Stomach smooth muscle (tissue), 2 donors: ENCODE measurements around the gene ENPP6.
A peak's percentile ranks its signal among the peaks of the same experiment; 100 is the strongest.

Experiments used
- H3K27ac ChIP-seq: one replicate; pipeline ENCODE4 v1.7.0; 2013; ENCODE audit warnings: mild to moderate bottlenecking, low read length, inconsistent platforms
- H3K27me3 ChIP-seq, 2 donors: one replicate each; pipeline ENCODE4 v1.7.0; 2013; ENCODE audit warnings: low read length in 2 of 2; ENCODE audit not compliant: insufficient read depth in 2 of 2, control insufficient read depth in 1 of 2
- H3K36me3 ChIP-seq, 2 donors: one replicate each; pipeline ENCODE4 v1.7.0; 2013; ENCODE audit warnings: low read length in 2 of 2; ENCODE audit not compliant: control insufficient read depth in 2 of 2, insufficient read depth in 2 of 2
- H3K4me1 ChIP-seq: one replicate; pipeline ENCODE4 v1.7.0; 2013; ENCODE audit warnings: low read length; ENCODE audit not compliant: control insufficient read depth, insufficient read depth
- H3K4me3 ChIP-seq, 2 donors: one replicate each; pipeline ENCODE4 v1.7.0; 2013; ENCODE audit warnings: low read length in 2 of 2
- H3K9ac ChIP-seq, 2 donors: one replicate each; pipeline ENCODE4 v1.7.0; 2013; ENCODE audit warnings: low read length in 2 of 2, mild to moderate bottlenecking in 1 of 2
- H3K9me3 ChIP-seq, 2 donors: one replicate each; pipeline ENCODE4 v1.7.0; 2013; ENCODE audit warnings: low read length in 2 of 2; ENCODE audit not compliant: control insufficient read depth in 2 of 2
- donor health status: healthy.
- donor health status: Pancreatic carcinoma.

The ENPP6 gene

GRCh38 chr4:184094532-184095159, 123.0 kb downstream of the ENPP6 start:
- no peak overlapping the region for H3K4me3 ChIP-seq
- no peaks in the 10 kb centered on the region for H3K36me3 ChIP-seq
- H3K27me3 ChIP-seq: peaks cover 0 to 5% of the 10 kb centered on the region in 2 donors
- no peak overlapping the region for H3K9ac ChIP-seq
- no peaks in the 10 kb centered on the region for H3K9me3 ChIP-seq
- no peak overlapping the region for H3K27ac ChIP-seq
- peaks cover 8% of the 10 kb centered on the region for H3K4me1 ChIP-seq

- no peak overlapping the region for H3K27ac ChIP-seq
- H3K9ac ChIP-seq: no peak overlapping the region
- H3K36me3 ChIP-seq: no peaks in the 10 kb centered on the region
- H3K27me3 ChIP-seq: no peaks in the 10 kb centered on the region
- H3K4me3 ChIP-seq: no peak overlapping the region
- peaks cover 4% of the 10 kb centered on the region for H3K4me1 ChIP-seq
- H3K9me3 ChIP-seq: no peaks in the 10 kb centered on the region
Observed at GRCh38 chr4:184091986-184092385, 125.7 kb downstream of the ENPP6 start.

DNA sequence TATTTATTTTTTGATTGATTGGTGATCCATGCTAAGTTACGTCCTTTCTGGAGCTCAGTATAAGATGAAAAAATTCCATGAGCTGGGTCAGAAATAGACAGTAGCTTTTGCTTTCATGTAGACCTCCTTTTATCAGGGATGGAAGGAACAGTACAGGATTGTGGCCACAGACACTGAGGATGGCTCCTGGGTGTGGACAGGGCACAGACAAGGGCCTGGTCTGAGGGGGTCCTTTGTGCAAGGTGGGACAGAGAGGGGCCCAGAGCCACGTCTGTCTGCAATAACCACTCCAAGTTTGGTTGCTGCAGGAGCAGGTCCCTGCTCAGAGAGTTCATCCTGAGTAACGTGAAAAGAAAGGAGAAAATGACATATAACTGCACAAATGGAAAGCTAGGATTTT, 127.1 kb downstream of the ENPP6 start:
- no peak overlapping the region for H3K4me3 ChIP-seq
- H3K36me3 ChIP-seq: no peaks in the 10 kb centered on the region
- H3K9ac ChIP-seq: no peak overlapping the region
- H3K4me1 ChIP-seq: no peaks in the 10 kb centered on the region
- H3K9me3 ChIP-seq: no peaks in the 10 kb centered on the region
- no peak overlapping the region for H3K27ac ChIP-seq
- H3K27me3 ChIP-seq: no peaks in the 10 kb centered on the region

DNA sequence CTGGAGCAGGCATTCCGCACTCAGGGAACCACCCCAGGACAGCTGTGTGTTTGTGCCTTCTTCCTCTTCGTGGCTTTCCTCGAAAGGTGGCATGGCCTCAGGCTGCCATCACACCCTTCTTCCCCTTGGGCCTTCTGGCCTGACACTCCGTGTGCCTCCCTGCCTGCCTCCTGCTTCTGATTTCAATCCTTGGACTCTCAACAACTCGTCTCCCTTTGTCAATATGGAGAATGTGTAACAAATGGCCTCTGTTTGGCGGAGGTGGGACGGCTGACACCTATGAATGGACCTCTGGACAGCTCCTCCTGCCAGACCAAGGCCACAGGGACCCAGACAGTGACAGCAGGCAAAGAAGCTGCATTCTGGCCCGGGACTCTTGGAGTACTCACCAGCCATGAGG, 137.0 kb downstream of the ENPP6 start:
- Histone ChIP-seq H3K9ac (no peak overlapping the region), H3K36me3 (no peaks in the 10 kb centered on the region), H3K27ac (no peak overlapping the region), H3K4me1 (no peaks in the 10 kb centered on the region), H3K4me3 (no peak overlapping the region), H3K27me3 (no peaks in the 10 kb centered on the region), H3K9me3 (no peaks in the 10 kb centered on the region)

DNA sequence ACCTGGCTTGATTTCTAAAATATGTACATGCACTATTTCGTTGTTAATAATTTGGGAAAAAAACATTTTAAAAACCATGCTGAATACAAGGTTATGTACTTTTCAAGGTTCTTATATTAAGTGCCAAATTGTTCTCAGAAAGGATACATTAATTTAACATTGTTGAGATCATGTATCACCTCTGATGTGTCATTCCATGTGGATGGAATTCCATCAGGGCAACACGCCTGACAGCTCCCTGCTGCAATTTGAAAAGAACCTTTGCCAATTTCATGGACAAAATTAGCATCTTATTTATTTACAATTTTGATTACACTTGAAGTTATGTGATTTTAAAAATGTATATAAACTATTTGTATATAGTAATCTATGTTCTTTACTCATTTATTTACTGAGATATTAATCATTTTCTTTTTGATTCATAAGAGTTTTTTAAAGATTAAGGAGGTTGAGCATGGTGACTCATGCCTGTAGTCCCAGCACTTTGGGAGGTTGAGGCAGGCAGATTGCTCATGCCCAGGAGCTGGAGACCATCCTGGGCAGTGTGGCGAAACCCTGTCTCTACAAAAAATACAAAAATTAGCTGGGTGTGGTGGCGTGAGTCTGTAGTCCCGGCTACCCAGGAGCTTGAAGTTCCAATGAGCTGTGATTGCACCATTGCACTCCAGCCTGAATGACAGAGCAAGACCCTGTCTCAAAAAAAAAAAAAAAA, 142.8 kb downstream of the ENPP6 start:
- Histone ChIP-seq H3K4me3 (no peak overlapping the region), H3K9me3 (peaks cover 6 to 15% of the 10 kb centered on the region in 2 donors), H3K4me1 (no peaks in the 10 kb centered on the region), H3K27me3 (no peaks in the 10 kb centered on the region), H3K36me3 (no peaks in the 10 kb centered on the region), H3K27ac (no peak overlapping the region), H3K9ac (no peak overlapping the region)

GRCh38 chr4:184067931-184068554, 149.6 kb downstream of the ENPP6 start:
- Histone ChIP-seq H3K9me3 (peaks cover 6 to 13% of the 10 kb centered on the region in 2 donors), H3K36me3 (no peaks in the 10 kb centered on the region), H3K27ac (no peak overlapping the region), H3K27me3 (peaks cover 2% of the 10 kb centered on the region in 2 donors), H3K4me3 (peak overlapping the region in 1 of 2 donors; percentile 44), H3K9ac (no peak overlapping the region), H3K4me1 (peaks cover 6% of the 10 kb centered on the region)

- H3K27me3 ChIP-seq: peaks cover 2% of the 10 kb centered on the region in 2 donors
- H3K9ac ChIP-seq: no peak overlapping the region
- H3K4me3 ChIP-seq: no peak overlapping the region
- peaks cover 0 to 6% of the 10 kb centered on the region in 2 donors for H3K9me3 ChIP-seq
- no peaks in the 10 kb centered on the region for H3K36me3 ChIP-seq
- H3K4me1 ChIP-seq: peaks cover 6% of the 10 kb centered on the region
- H3K27ac ChIP-seq: no peak overlapping the region
Observed at GRCh38 chr4:184066584-184067300, 150.9 kb downstream of the ENPP6 start.

DNA sequence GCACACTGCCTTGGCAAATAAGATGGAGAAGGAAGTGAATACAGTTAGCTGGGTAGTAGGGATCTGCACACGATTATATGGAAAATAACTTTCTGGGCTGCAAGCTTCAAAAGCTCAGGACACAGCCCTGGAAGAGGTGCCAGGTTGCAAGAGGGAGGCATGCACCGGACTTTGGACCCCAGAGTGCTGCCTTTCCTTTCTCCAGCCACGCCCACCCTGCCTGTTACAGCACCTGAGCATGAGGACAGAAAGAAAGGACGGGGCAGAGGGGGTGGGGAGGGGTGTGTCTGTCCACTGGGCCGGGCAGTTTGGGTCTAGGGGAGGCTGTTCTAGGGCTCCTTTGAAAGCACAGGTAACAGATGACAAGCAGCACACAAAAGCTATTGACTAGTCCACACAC, 152.8 kb downstream of the ENPP6 start:
- Histone ChIP-seq H3K4me3 (no peak overlapping the region), H3K36me3 (no peaks in the 10 kb centered on the region), H3K4me1 (peaks cover 6% of the 10 kb centered on the region), H3K9ac (no peak overlapping the region), H3K27ac (no peak overlapping the region), H3K9me3 (peaks cover 0 to 2% of the 10 kb centered on the region in 2 donors), H3K27me3 (peaks cover 2% of the 10 kb centered on the region in 2 donors)

- no peaks in the 10 kb centered on the region for H3K36me3 ChIP-seq
- H3K27ac ChIP-seq: no peak overlapping the region
- H3K9me3 ChIP-seq: no peaks in the 10 kb centered on the region
- H3K4me1 ChIP-seq: no peaks in the 10 kb centered on the region
- peaks cover 2% of the 10 kb centered on the region in 2 donors for H3K27me3 ChIP-seq
- no peak overlapping the region for H3K9ac ChIP-seq
- no peak overlapping the region for H3K4me3 ChIP-seq
Observed at GRCh38 chr4:184062769-184063168, 154.9 kb downstream of the ENPP6 start.

- no peak overlapping the region for H3K4me3 ChIP-seq
- no peak overlapping the region for H3K9ac ChIP-seq
- no peak overlapping the region for H3K27ac ChIP-seq
- peaks cover 2% of the 10 kb centered on the region in 2 donors for H3K27me3 ChIP-seq
- H3K9me3 ChIP-seq: no peaks in the 10 kb centered on the region
- H3K4me1 ChIP-seq: no peaks in the 10 kb centered on the region
- no peaks in the 10 kb centered on the region for H3K36me3 ChIP-seq
Observed at GRCh38 chr4:184061582-184061981, 156.1 kb downstream of the ENPP6 start.
